Lung microvascular endothelial cell (primary cell): ENCODE results near the gene TMPRSS12. TPM values are rescaled to one million over a fixed set of nuclear protein-coding genes. Genes with fewer than 3 reads are reported as not detected.
"Not testable (repeated sequence)": the region's sequence is repeated elsewhere in the genome, so short reads cannot be mapped to it uniquely, and the experiment has no call there.

Experiments used
- DNase-seq, 2 donors: peaks; one replicate each; pipeline versions ENCODE4 v3.0.0 to v3.0.0-alpha.2; 2010; ENCODE audit warnings: low read depth in 2 of 2
- total RNA-seq: library from RNA; depleted of rRNA; stranded (reverse); fragments of >200 nt; gene quantifications from 2 replicates; pipeline ENCODE4 v1.2.1, GENCODE V29; 2014

Gene TMPRSS12
- total RNA-seq, 1 donor from 2014 or later: not detected

DNA sequence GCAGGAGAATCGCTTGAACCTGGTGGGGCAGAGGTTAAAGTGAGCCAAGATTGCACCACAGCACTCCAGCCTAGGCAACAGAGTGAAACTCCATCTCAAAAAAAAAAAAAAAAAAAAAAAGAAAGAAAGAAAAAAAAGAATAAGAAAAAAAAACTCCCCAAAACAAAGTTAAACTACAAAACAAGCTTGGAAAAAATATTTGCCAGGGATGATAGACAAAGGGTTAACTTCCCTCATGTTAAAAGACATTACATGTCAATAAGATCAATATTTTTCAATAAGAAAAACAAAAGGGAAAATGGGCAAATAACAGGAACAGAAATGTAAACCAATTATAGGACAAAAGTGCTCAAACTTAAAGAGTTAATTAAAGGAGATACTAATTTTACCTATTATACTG lies 83.2 kb downstream of the TMPRSS12 start:
- DNase-seq: no peak

GRCh38 chr12:50926415-50926814 lies 83.7 kb downstream of the TMPRSS12 start:
- DNase-seq: no peak

DNA sequence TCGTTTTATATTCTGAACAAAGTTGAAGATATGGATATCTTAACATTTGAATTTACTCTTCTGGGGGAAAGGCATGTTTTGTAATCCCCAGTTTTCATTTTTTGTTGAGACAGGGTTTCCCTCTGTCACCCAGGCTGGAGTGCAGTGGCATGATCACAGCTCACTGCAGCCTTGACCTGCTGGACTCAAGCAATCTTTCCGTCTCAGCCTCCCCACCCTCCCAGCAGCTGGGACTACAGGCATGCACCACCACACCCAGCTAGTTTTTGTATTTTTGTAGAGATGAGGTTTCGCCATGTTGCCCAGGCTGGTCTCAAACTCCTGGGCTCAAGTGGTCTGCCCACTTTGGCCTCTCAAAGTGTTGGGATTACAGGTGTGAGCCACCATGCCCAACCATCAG lies 84.2 kb downstream of the TMPRSS12 start:
- not testable (repeated sequence) for DNase-seq

GRCh38 chr12:50927356-50927755 lies 84.6 kb downstream of the TMPRSS12 start:
- no peak for DNase-seq

- no peak for DNase-seq
Measured at GRCh38 chr12:50927766-50928224, 85.1 kb downstream of the TMPRSS12 start.

DNA sequence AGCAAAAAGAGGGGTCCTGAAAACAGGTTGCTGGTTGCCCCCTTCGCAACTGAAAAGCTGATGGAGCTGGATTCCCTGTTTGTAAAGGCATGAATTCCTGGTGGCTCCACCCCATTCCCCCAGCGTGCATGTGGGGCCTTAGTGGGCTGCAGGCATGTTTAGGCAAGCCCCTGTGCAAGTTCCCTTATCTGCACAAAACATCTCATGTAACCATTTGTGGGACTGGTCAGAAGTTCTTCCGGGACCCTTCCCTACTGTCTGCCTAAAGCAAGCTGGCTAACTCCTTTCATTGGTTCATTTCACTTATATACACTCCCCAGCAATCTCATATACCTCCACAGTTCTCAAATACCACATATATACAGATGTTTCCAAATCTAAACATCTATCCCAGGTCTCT lies 85.7 kb downstream of the TMPRSS12 start:
- DNase-seq: peak in 1 of 2 donors; percentile 13

DNA sequence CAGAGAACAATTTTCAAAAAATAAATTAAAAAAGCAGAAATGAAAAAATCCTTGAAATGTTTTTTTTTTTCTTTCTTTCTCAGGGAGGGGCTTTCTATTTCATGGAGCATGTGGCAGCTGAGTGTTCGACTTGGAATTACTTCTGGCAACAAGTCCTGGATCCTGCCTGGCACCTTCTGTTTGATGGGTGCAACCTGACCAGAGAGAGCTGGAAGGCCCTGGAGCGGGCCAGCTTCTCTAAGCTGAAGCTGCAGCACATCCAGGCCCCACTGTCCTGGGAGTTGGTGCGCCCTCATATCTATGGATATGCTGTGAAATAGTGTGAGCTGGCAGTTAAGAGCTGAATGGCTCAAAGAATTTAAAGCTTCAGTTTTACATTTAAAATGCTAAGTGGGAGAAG lies 87.1 kb downstream of the TMPRSS12 start:
- DNase-seq: no peak

DNA sequence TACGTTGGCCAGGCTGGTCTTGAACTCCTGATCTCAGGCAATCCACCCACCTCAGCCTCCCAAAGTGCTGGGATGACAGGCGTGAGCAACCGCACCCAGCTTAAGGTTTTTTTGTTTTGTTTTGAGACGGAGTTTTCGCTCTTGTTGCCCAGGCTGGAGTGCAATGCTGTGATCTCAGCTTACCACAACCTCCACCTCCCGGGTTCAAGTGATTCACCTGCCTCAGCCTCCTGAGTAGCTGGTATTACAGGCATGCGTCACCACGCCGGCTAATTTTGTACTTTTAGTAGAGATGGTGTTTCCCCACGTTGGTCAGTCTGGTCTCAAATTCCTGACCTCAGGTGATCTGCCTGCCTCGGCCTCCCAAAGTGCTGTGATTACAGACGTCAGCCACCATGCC lies 87.8 kb downstream of the TMPRSS12 start:
- DNase-seq: not testable (repeated sequence)

DNA sequence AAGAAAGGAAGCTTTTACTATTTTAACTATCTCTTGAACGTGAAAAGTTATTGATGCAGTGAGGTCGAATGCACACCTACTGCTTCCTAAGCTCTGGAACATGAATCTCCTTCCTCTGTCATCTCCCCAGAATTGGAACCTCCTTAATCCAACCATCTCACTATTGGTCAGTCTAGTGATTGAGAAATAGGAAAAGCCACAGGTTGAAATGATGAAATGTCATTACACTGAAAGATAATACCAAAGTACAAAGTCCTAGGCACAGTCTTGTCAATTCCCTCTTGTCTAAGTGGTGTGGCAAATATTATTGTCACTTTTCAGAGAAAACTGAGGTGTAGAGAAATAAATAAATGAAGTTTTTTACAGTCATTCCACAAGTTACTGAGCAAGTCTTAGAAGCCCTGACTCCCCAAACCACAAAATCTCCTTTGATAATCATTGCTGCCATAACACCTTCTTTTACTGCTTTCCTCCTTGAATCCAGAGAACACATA lies 90.1 kb downstream of the TMPRSS12 start:
- DNase-seq: no peak

DNA sequence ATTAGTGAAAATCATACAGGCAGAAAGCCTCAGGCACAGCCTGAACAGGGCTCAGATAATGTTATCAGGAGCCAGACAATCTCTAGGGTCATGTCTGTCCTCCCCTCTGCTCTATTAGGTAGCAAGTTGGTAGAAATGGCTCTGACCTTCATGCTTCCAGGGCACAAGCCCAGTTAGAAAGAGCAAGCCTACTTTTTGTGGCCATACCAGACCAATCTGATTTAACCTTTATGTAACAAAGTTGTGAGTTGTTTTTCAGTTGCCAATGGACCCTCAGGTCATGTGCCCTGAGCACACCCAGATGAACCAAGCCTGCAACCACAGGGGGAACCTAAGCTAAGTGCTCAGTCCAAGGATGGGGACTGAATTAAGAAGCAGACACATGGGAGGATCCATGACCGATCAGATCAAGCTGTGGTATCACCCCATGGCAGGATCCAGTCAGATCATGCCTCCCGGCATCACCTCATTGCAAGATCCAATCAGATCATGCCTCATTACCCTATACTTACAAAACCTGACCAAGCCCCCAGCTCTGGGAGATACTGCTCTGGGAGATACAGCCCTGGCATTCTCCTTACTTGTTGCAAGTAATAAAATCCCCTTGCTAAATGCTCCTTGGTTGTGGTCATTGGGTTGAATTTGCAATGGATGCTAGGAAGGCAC lies 90.9 kb downstream of the TMPRSS12 start:
- DNase-seq: no peak

- peak in 1 of 2 donors; percentile 24 for DNase-seq
Measured at GRCh38 chr12:50934371-50934851, 91.7 kb downstream of the TMPRSS12 start.

DNA sequence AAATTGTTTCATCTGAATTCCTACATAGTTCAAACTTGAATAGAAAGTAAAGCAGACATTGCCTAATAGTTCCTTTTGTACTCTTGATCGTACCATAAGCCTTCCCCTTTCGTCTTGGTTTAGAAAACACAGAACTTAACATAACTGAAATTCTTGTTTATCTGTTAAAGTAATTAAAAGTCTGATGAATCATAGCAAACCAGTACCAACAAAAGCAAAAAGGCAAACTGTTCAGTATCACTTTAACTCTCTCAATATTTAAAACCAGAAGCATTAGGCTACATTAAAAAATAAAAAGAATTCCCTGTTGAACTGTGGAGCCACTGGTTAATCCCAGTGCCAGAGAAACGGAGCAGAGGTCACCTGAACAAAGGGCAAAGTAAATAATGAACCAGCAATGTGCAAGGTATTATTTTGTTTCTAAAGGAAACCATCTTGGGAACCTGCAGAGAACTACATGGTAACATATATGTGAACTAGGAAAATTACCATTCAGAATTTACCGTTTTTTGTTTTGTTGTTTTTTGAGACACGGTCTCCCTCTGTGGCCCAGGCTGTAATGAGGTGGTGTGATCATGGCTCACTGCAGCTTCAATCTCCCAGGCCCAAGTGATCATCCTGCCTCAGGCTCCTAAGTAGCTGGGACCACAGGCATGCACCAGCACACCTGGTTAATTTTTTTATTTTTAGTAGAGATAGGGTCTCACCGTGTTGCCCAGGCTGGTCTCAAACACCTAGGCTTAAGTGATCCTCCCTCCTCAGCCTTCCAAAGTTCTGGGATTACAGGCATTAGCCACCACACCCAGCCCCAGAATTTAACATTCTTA lies 92.5 kb downstream of the TMPRSS12 start:
- DNase-seq: peak in 1 of 2 donors; percentile 13

DNA sequence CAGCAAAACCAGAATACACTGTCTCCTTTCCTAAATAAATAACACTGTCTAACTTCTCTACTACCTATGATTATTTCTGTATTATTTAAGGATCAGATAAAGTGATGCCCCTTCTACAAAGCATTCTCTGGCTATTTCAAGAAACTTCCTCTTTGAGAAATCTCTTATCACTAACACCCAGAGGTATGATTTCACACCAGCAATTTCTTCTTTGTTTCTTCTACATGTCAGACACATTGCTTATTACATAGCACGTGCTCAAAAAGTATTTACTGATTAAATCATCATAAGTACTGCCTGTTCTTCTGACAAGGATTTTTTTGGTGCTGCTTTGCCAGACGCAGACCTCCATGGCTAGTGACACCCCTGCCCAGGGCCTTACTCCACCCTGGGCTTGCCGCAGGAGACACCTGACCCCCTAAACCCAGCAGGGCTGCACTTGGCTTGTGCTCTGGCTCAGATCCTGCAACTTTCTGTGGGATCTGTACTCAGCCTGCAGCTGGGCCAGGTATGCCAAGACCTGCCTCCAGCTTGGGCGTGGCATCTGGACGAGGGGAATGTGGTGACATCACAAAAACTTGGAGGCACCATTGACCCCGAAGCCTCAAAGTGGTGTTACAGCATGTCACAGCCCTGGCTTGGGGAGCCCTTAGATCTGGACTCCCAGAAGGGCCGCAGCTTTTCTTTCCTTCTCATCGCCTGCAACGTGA lies 94.2 kb downstream of the TMPRSS12 start:
- no peak for DNase-seq

Other genes starting within 250 kb of the TMPRSS12 start
- 13.5 and 17.5 TPM in 2 replicates for gene ATF1, start 78.8 kb upstream of the TMPRSS12 start, total RNA-seq
- not detected in 2 replicates for gene HIGD1C, start 109.6 kb downstream of the TMPRSS12 start, total RNA-seq
- gene SLC11A2, start 183.5 kb downstream of the TMPRSS12 start, total RNA-seq: 35.7 and 39.7 TPM in 2 replicates
- gene LETMD1, start 205.4 kb downstream of the TMPRSS12 start, total RNA-seq: 20.8 and 27.7 TPM in 2 replicates
- 11.1 and 22.0 TPM in 2 replicates for gene CSRNP2, start 240.7 kb downstream of the TMPRSS12 start, total RNA-seq